HG03039 (cell line): ENCODE results near the gene SCFD2.

Experiments used
- ATAC-seq: cut with Tn5 transposase; IDR thresholded peaks from one replicate; pipeline ENCODE4 v1.9.1; 2021; ENCODE audit warnings: mild to moderate bottlenecking, moderate library complexity; ENCODE audit not compliant: unreplicated experiment

Gene SCFD2

GRCh38 chr4:52866734-52867133 is 499.1 kb downstream of the SCFD2 start:
- ATAC-seq, result no peak

- ATAC-seq, result no peak
Observed at GRCh38 chr4:52865300-52865699, 500.6 kb downstream of the SCFD2 start.

- no peak for ATAC-seq
Observed at GRCh38 chr4:52864793-52865192, 501.1 kb downstream of the SCFD2 start.

GRCh38 chr4:52863324-52863723 is 502.5 kb downstream of the SCFD2 start:
- no peak for ATAC-seq

- no peak for ATAC-seq
Observed at GRCh38 chr4:52862639-52863161, 503.2 kb downstream of the SCFD2 start.

GRCh38 chr4:52861879-52862616 is 503.8 kb downstream of the SCFD2 start, which contains the start of gene RASL11B:
TSS of gene RASL11B (plus strand) at chr4:52862317. CDS start at chr4:52862508, 191 bp downstream.
- ATAC-seq, result peak; percentile 98

GRCh38 chr4:52861171-52861823 is 504.6 kb downstream of the SCFD2 start:
- ATAC-seq, result no peak

GRCh38 chr4:52860361-52860760 is 505.5 kb downstream of the SCFD2 start:
- ATAC-seq, result no peak

GRCh38 chr4:52856801-52857200 is 509.1 kb downstream of the SCFD2 start:
- ATAC-seq, result no peak

- no peak for ATAC-seq
Observed at GRCh38 chr4:52853351-52853750, 512.5 kb downstream of the SCFD2 start.

- ATAC-seq, result no peak
Observed at GRCh38 chr4:52852711-52853110, 513.1 kb downstream of the SCFD2 start.

- no peak for ATAC-seq
Observed at GRCh38 chr4:52852041-52852440, 513.8 kb downstream of the SCFD2 start.

- ATAC-seq, result no peak
Observed at GRCh38 chr4:52850406-52851124, 515.3 kb downstream of the SCFD2 start.

- no peak for ATAC-seq
Observed at GRCh38 chr4:52848254-52848653, 517.6 kb downstream of the SCFD2 start.

- ATAC-seq, result no peak
Observed at GRCh38 chr4:52846502-52846901, 519.4 kb downstream of the SCFD2 start.

GRCh38 chr4:52844596-52844995 is 521.3 kb downstream of the SCFD2 start:
- ATAC-seq, result no peak

GRCh38 chr4:52843958-52844357 is 521.9 kb downstream of the SCFD2 start:
- no peak for ATAC-seq

GRCh38 chr4:52843351-52843750 is 522.5 kb downstream of the SCFD2 start:
- no peak for ATAC-seq

- no peak for ATAC-seq
Observed at GRCh38 chr4:52842792-52843191, 523.1 kb downstream of the SCFD2 start.

- no peak for ATAC-seq
Observed at GRCh38 chr4:52841682-52842456, 524.0 kb downstream of the SCFD2 start.
